Stimulated activated naive B cell treated with anti-CD40 and anti-IgM and Interleukin-4, amounts not matched to agents 10 μg/mL and 1 μg/mL and 100 μg/mL, for 72 hours (primary cell): ENCODE results near the gene CDK11A.
"Not testable (repeated sequence)": the region's sequence is repeated elsewhere in the genome, so short reads cannot be mapped to it uniquely, and the experiment has no call there.

Experiments used
- ATAC-seq, 2 donors: fragments of 150-1000 bp; cut with Tn5 transposase; replicated peaks; 2 replicates each; pipeline ENCODE4 v1.10.0; 2021; ENCODE audit warnings: moderate library complexity in 1 of 2
- DNase-seq: peaks from one replicate; pipeline ENCODE4 v3.0.0; 2021
- H3K27ac Mint-ChIP-seq: one replicate; pipeline ENCODE4 v1.8.0; 2022; ENCODE audit warnings: mild to moderate bottlenecking, mixed read lengths
- H3K27me3 Mint-ChIP-seq, 2 donors: one replicate each; pipeline ENCODE4 v1.8.0; 2022; ENCODE audit warnings: mixed read lengths in 2 of 2
- H3K36me3 Mint-ChIP-seq, 2 donors: one replicate each; pipeline ENCODE4 v1.8.0; 2022; ENCODE audit warnings: mixed read lengths in 2 of 2, mild to moderate bottlenecking in 1 of 2
- H3K4me1 Mint-ChIP-seq, 2 donors: one replicate each; pipeline ENCODE4 v1.8.0; 2022; ENCODE audit warnings: mixed read lengths in 2 of 2, mild to moderate bottlenecking in 1 of 2
- H3K4me3 Mint-ChIP-seq, 2 donors: one replicate each; pipeline ENCODE4 v1.8.0; 2022; ENCODE audit warnings: mild to moderate bottlenecking in 2 of 2, mixed read lengths in 2 of 2, moderate library complexity in 1 of 2
- H3K9me3 Mint-ChIP-seq, 2 donors: one replicate each; pipeline ENCODE4 v1.8.0; 2022; ENCODE audit warnings: mixed read lengths in 2 of 2, mild to moderate bottlenecking in 1 of 2

Gene CDK11A

GRCh38 chr1:1672181-1672965, 51.8 kb downstream of the CDK11A start:
- Mint-ChIP-seq H3K27ac (no peak overlapping the region), H3K9me3 (no peaks in the 10 kb centered on the region), H3K36me3 (peaks cover 22 to 28% of the 10 kb centered on the region in 2 donors), H3K27me3 (no peaks in the 10 kb centered on the region), H3K4me3 (no peak overlapping the region), H3K4me1 (peaks cover 1 to 3% of the 10 kb centered on the region in 2 donors)
- DNase-seq (no peak), ATAC-seq (no peak)

- no peaks in the 10 kb centered on the region for H3K9me3 Mint-ChIP-seq
- DNase-seq (no peak), ATAC-seq (no peak)
- H3K4me1 Mint-ChIP-seq, result peaks cover 0 to 1% of the 10 kb centered on the region in 2 donors
- no peaks in the 10 kb centered on the region for H3K27me3 Mint-ChIP-seq
- H3K36me3 Mint-ChIP-seq, result peaks cover 21 to 29% of the 10 kb centered on the region in 2 donors
- no peak overlapping the region for H3K4me3 Mint-ChIP-seq
- no peak overlapping the region for H3K27ac Mint-ChIP-seq
These were observed 52.6 kb downstream of the CDK11A start for GRCh38 chr1:1671365-1672119.

DNA sequence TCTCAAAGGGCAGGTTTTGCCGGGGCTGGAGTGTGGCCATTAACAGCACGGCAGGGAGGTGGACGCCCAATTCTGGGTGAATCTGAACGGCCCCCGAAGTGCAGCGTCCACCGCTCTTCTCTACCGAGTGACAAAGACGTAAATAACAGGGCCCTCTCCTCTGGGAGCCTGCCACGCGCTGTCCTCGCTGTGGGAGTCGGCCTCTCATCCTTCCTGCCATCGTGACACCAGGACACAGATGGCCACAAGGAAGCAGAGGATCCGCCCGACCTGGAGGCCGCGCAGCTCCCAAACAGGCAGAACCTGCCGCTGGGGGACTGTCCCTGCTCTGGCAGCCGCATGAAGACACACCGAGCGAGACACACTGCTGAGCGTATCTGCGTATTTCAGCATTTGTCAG, 53.3 kb downstream of the CDK11A start:
- Mint-ChIP-seq H3K36me3 (peaks cover 24 to 34% of the 10 kb centered on the region in 2 donors), H3K9me3 (no peaks in the 10 kb centered on the region), H3K4me3 (no peak overlapping the region), H3K27me3 (no peaks in the 10 kb centered on the region), H3K4me1 (peaks cover 0 to 1% of the 10 kb centered on the region in 2 donors), H3K27ac (no peak overlapping the region)
- ATAC-seq (no peak), DNase-seq (no peak)

- ATAC-seq (no peak), DNase-seq (no peak)
- H3K27me3 Mint-ChIP-seq, result no peaks in the 10 kb centered on the region
- H3K9me3 Mint-ChIP-seq, result no peaks in the 10 kb centered on the region
- peaks cover 0 to 1% of the 10 kb centered on the region in 2 donors for H3K4me1 Mint-ChIP-seq
- H3K4me3 Mint-ChIP-seq, result no peak overlapping the region
- no peak overlapping the region for H3K27ac Mint-ChIP-seq
- peaks cover 23 to 36% of the 10 kb centered on the region in 2 donors for H3K36me3 Mint-ChIP-seq
These were observed 54.4 kb downstream of the CDK11A start for GRCh38 chr1:1669468-1670440.

- peaks cover 21 to 29% of the 10 kb centered on the region in 2 donors for H3K36me3 Mint-ChIP-seq
- no peak for ATAC-seq
- H3K4me1 Mint-ChIP-seq, result peaks cover 0 to 2% of the 10 kb centered on the region in 2 donors
These were observed 57.6 kb downstream of the CDK11A start for GRCh38 chr1:1666526-1666925.

GRCh38 chr1:1665815-1666251, 58.3 kb downstream of the CDK11A start:
- ATAC-seq (peak in 1 of 2 donors; percentile 20), DNase-seq (no peak)
- Mint-ChIP-seq H3K9me3 (no peaks in the 10 kb centered on the region), H3K36me3 (peaks cover 21 to 27% of the 10 kb centered on the region in 2 donors), H3K27me3 (no peaks in the 10 kb centered on the region), H3K4me3 (no peak overlapping the region), H3K4me1 (peaks cover 0 to 3% of the 10 kb centered on the region in 2 donors), H3K27ac (no peak overlapping the region)

More at GRCh38 chr1:1666526-1666925, 57.6 kb downstream of the CDK11A start:
- Mint-ChIP-seq H3K9me3 (no peaks in the 10 kb centered on the region), H3K27me3 (no peaks in the 10 kb centered on the region), H3K4me3 (no peak overlapping the region), H3K27ac (no peak overlapping the region)
- no peak for DNase-seq

DNA sequence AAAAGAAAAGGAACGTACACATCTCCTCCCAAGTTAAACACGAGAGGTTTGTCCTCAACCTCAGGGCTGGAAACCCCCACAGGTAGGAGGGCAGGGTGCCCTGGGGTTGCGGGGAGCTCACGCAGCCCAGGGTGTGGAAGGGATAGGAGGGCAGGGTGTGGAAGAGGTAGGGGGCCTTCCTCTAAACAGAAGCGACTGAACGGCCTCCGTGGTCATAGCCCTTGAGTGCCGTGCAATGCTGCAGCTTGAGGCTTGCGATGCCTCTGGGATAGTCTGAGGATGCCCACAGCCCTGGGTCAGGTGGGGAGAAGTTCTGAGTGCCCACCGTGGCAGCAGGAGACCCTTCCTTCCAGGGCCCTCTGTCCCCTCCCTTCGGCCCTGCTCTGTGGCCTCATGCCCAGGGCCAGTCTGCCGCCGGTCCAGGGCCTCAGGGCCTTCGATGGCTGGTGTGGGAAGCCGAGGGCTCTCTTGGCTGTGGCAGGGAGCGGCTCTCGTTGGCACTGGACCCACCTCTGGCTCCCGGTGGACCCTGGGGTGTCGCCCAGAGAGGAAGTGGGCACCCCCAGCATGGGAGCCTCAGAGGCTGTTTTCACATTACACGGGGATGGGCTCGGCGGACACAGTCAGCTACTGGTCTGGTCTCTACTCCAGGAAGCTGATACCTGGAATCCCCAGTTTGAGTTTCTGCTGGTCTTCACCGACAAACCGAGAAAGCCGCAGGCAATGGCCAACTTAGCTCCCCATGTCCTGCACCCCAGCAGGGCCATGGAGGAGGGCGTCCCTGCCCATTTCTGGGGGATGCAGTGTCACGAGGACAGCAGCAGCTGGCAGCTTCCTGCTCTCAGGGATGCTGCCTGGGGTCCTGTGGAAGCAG, 59.0 kb downstream of the CDK11A start:
- no peak for ATAC-seq
- Mint-ChIP-seq H3K4me3 (no peak overlapping the region), H3K27ac (no peak overlapping the region)

DNA sequence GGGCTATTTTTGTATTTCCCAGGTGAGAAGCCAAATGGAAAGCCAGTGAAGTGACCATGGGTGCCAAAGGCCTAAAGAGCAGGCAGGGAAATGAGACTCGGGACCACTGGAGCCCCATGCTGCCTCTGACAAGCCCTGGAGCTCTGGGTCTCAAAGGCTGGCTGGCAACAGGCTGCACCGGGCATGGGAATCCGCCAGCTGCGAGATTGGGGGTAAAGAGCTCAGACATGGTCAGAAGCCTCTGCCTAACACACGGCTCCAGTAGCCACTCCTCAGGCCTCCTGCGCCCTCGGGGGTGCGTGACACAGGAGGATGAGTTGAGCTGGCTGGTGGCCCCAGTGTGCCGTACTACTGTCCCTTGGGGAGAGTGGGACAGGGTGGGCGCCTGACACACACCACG, 59.8 kb downstream of the CDK11A start:
- H3K27ac Mint-ChIP-seq, H3K9me3 Mint-ChIP-seq, H3K4me3 Mint-ChIP-seq, H3K27me3 Mint-ChIP-seq, DNase-seq, ATAC-seq, H3K4me1 Mint-ChIP-seq: not testable (repeated sequence)
- peaks cover 15 to 18% of the 10 kb centered on the region in 2 donors for H3K36me3 Mint-ChIP-seq

More for the DNA sequence above, 59.0 kb downstream of the CDK11A start:
- DNase-seq, result no peak
- H3K4me1 Mint-ChIP-seq, result peaks cover 0 to 3% of the 10 kb centered on the region in 2 donors
- H3K9me3 Mint-ChIP-seq, result no peaks in the 10 kb centered on the region
- peaks cover 21 to 23% of the 10 kb centered on the region in 2 donors for H3K36me3 Mint-ChIP-seq
- no peaks in the 10 kb centered on the region for H3K27me3 Mint-ChIP-seq

DNA sequence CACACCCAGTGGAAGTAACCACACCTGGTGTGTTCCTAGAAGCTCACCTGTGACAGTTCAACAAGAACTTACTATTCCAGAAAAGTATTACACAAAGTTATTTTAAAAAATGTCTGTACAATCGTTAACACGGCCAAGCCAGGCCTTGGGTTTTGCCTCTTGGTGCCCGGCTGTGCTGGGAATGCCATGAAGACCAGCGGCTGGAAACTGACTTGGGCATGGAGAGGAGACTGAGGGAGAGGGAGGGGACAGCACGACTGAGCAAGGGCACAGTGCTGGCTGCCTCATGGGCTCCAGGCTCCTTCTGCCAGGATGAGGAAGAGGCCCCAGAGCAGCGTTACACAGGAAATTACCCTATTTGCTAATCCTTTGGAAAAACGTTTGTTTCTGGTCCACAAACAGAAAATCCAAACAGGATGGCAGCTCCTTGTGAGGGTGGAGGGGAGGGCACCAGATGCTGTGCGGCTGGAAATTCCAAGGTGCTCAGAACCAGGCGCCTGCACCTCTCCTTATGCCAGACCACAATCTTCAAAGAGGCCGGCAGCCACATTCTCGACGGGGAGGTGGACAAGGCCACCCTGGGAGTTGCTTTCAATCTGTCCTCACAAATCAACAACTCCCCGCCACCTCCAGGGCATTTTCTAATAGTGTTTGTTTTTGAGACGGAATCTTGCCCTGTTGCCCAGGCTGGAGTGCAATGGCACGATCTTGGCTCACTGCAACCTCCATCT, 61.2 kb downstream of the CDK11A start:
- H3K4me3 Mint-ChIP-seq, DNase-seq, H3K27ac Mint-ChIP-seq: not testable (repeated sequence)

DNA sequence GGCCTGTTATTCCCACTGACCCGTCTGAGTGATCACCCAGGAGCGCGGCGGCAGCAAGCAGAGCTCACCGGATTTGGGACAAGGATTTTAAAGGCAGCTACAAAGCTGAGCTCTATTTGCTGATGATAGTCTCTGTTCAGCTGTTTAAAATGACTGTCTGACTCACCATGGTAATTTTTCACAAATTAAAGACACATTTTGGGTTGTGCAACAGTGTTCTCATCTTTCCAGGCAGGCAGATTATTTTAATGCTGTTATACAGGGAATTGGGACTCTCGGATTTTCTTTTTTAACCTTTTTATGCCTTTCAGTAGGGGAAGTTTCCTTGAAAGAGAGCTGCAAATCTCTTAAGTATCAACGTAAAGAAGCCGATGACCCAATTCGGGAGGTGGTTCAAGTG, 61.8 kb downstream of the CDK11A start:
- not testable (repeated sequence) for DNase-seq

More for the DNA sequence above, 61.2 kb downstream of the CDK11A start:
- H3K9me3 Mint-ChIP-seq, ATAC-seq, H3K4me1 Mint-ChIP-seq, H3K27me3 Mint-ChIP-seq: not testable (repeated sequence)
- H3K36me3 Mint-ChIP-seq, result peaks cover 11 to 15% of the 10 kb centered on the region in 2 donors

GRCh38 chr1:1658583-1659549, 65.3 kb downstream of the CDK11A start, which contains the start of gene CDK11B:
Gene CDK11B (minus strand): TSS chr1:1659004. CDS start chr1:1657485, 1,519 bp downstream.
- H3K4me3 Mint-ChIP-seq, result peak within 1 kb of the TSS; percentile 92 to 94
- not testable (repeated sequence) for H3K27me3 Mint-ChIP-seq, H3K9me3 Mint-ChIP-seq, H3K36me3 Mint-ChIP-seq, H3K4me1 Mint-ChIP-seq
- peak; percentile 95 to 96 for ATAC-seq
- H3K27ac Mint-ChIP-seq, result peak within 1 kb of the TSS; percentile 99
- DNase-seq, result peak; percentile 94

More for the DNA sequence above, 61.8 kb downstream of the CDK11A start:
- H3K27me3 Mint-ChIP-seq, H3K4me3 Mint-ChIP-seq, H3K9me3 Mint-ChIP-seq, ATAC-seq, H3K4me1 Mint-ChIP-seq, H3K27ac Mint-ChIP-seq: not testable (repeated sequence)
- H3K36me3 Mint-ChIP-seq, result peaks cover 8 to 10% of the 10 kb centered on the region in 2 donors
